ENCODE data around the gene GALNT14.

Gene GALNT14

DNA sequence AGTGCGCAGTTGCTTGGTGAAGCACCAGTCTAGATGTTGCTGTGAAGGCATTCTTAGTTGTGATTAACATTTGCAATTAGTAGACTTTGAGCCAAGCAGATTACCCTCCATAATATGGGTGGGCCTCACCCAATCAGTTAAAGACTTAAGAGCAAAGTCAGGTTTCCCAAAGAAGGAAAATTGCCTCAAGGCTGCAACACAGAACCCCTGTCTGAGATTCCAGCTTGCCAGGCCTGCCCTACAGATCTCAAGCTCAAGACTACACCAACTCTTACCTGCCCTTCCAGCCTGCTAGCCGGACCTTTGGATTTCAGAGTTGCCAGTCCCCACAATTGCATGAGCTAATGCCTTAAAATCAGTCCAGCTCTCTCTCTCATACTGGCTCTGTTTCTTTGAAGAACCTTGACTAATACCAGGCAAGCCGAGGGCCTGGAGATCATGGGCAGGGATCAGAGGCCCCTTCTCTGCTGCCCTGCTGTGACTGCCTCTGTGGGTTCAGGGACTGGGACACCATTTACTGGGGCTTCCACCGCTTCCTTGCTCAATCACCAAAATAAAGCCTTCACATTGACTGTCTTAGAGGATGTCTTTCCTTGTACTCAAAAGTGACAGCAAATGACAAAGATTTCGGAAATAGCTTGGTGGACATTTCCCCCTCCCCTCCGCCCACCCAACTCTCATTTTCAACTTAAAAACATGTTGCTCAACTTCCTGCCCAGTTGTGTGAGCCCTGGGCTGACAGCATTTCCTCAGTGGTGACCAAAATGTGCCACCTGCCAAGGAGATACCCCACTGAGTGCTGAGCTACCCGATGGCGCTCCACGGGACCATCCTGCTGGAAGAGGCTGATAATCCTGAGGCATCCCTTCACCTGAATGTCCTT lies 86.7 kb downstream of the GALNT14 start:
- H3K36me3 ChIP-seq (ENCODE audit: insufficient read depth, low read depth, low read length): no peaks in the 10 kb centered on the region
- H3K27ac ChIP-seq (ENCODE audit: low read length): no peak overlapping the region

DNA sequence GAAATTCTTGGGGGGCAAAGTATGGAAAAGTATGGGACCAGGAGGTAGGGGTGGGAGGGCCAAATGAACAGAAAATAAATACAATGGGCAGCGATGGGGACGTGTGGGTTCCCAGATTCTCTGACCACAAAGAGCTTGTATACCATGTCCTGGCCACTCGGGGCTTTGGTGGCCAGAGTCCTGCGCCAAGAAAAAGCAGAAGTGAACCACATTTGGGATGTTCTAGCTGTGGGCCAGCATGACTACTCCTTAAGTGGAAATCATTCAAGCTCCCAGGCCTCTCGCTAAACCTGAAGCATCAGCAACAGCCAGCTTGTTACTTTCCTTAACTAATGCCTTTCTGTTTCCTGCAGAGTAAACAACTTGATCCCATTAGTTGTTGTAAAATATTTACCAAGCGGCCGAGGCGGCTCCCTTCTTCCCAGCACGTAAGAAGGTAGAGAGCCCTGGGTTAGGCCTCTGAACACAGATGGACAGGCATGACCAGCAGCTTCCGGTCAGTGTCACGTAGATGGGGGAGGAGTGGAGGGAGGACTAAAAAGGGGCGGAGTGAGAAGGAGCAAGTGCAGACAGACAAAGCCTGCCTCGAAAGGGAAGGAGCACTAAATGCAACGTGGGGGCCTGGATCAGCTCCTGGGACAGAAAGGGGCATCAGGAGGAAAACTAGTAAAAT lies 88.2 kb downstream of the GALNT14 start:
- no peak overlapping the region for H3K27ac ChIP-seq (ENCODE audit: low read length)
- no peaks in the 10 kb centered on the region for H3K4me1 ChIP-seq (ENCODE audit: insufficient read depth, low read length)
- H3K9me3 ChIP-seq (ENCODE audit: insufficient read depth, low read depth, low read length): no peaks in the 10 kb centered on the region
- no peaks in the 10 kb centered on the region for H3K36me3 ChIP-seq (ENCODE audit: insufficient read depth, low read depth, low read length)
- no peak overlapping the region for H3K9ac ChIP-seq (ENCODE audit: low read depth, low read length)
- no peaks in the 10 kb centered on the region for H3K27me3 ChIP-seq (ENCODE audit: insufficient read depth, low read length)
- H3K4me3 ChIP-seq (ENCODE audit: low read length): no peak overlapping the region

More for the DNA sequence above, 86.7 kb downstream of the GALNT14 start:
- Histone ChIP-seq H3K9ac (ENCODE audit: low read depth, low read length) (no peak overlapping the region), H3K4me3 (ENCODE audit: low read length) (no peak overlapping the region), H3K27me3 (ENCODE audit: insufficient read depth, low read length) (no peaks in the 10 kb centered on the region), H3K9me3 (ENCODE audit: insufficient read depth, low read depth, low read length) (no peaks in the 10 kb centered on the region), H3K4me1 (ENCODE audit: insufficient read depth, low read length) (no peaks in the 10 kb centered on the region)

DNA sequence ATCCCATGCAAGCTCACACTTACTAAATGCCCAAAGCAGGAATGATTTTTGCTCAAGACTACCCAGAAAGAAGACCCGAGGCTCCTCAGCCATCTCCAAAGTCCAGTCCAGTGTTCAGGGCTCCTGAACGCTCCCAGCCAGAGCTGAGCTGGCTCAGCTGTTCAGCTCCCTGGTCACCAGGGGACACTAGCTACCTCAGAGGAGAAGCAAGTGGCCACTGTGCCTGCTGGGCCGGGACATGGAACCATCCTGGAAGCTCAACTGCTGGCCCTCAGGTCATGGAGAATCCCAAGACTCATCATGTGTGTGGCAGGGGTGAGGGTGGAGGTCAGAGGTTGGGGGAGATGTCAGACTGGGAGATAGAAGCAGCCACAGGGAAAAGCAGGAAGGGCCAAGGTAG lies 89.0 kb downstream of the GALNT14 start:
- Histone ChIP-seq H3K27ac (ENCODE audit: low read length) (no peak overlapping the region), H3K27me3 (ENCODE audit: insufficient read depth, low read length) (no peaks in the 10 kb centered on the region), H3K4me1 (ENCODE audit: insufficient read depth, low read length) (no peaks in the 10 kb centered on the region), H3K9me3 (ENCODE audit: insufficient read depth, low read depth, low read length) (no peaks in the 10 kb centered on the region), H3K36me3 (ENCODE audit: insufficient read depth, low read depth, low read length) (no peaks in the 10 kb centered on the region), H3K4me3 (ENCODE audit: low read length) (no peak overlapping the region), H3K9ac (ENCODE audit: low read depth, low read length) (no peak overlapping the region)

DNA sequence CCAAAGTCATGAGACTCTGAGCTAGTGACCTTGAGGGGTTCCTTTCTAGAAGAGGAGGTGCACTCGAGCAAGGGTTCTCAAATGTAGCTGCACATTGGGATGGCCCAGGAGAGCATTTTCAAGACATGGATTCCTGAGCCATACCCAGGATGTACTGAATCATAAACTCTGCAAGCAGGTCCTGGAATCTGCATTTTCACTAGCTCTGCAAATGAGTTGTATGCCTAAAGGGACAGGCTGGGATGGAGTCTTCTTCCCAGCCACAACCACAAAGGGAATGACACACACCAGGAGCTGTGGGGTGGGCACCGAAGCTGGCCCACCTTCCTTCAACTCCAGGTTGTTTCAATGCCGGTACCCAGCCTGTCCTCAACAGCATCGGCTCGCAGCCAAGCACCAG lies 90.6 kb downstream of the GALNT14 start:
- Histone ChIP-seq H3K4me1 (ENCODE audit: insufficient read depth, low read length) (peaks cover 3% of the 10 kb centered on the region; the same call in 1 of the 2 replicates), H3K9me3 (ENCODE audit: insufficient read depth, low read depth, low read length) (no peaks in the 10 kb centered on the region), H3K36me3 (ENCODE audit: insufficient read depth, low read depth, low read length) (no peaks in the 10 kb centered on the region), H3K27ac (ENCODE audit: low read length) (no peak overlapping the region), H3K9ac (ENCODE audit: low read depth, low read length) (no peak overlapping the region), H3K27me3 (ENCODE audit: insufficient read depth, low read length) (no peaks in the 10 kb centered on the region), H3K4me3 (ENCODE audit: low read length) (no peak overlapping the region)

DNA sequence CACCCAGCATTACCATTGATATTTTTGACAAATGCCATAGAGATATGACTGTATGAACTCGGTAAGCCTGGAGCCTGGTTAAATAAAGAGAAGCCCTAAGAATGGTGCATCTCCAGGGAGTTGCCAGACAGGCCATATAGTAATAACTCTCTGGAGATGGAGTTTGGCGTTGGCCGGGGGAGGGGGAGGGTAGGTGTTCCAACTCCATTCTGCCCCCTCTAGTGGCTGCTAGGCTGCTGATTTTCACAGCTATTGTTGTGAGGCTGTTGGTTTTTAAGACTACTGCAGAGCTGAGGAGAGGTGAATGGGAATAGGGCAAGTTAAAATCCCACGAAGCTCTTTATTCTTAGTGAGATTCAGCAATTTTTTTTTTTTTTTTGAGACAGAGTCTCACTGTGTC lies 99.9 kb downstream of the GALNT14 start:
- no peaks in the 10 kb centered on the region for H3K36me3 ChIP-seq (ENCODE audit: insufficient read depth, low read depth, low read length)

DNA sequence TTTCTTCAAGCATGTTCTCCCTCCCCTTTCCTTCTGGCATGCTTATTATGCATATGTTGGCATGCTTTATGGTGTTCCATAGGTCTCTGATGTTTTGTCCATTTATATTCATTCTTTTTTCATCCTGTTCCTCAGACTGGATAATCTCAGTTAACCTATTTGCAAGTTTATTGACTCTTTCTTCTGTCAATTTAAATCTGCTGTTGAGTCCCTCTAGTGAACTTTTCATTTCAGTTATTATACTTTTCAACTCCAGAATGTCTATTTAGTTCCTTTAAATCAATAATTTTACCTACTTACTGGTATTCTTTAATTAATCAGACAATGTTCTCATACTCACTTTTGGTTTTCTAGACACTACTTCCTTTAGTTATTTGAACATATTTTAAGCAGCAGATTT lies 101.2 kb downstream of the GALNT14 start:
- Histone ChIP-seq H3K4me1 (ENCODE audit: insufficient read depth, low read length) (no peaks in the 10 kb centered on the region), H3K36me3 (ENCODE audit: insufficient read depth, low read depth, low read length) (no peaks in the 10 kb centered on the region), H3K4me3 (ENCODE audit: low read length) (no peak overlapping the region), H3K9me3 (ENCODE audit: insufficient read depth, low read depth, low read length) (peaks cover 9% of the 10 kb centered on the region; the same call in 1 of the 2 replicates), H3K27me3 (ENCODE audit: insufficient read depth, low read length) (no peaks in the 10 kb centered on the region), H3K27ac (ENCODE audit: low read length) (no peak overlapping the region), H3K9ac (ENCODE audit: low read depth, low read length) (no peak overlapping the region)

More for the DNA sequence above, 99.9 kb downstream of the GALNT14 start:
- peaks cover 9% of the 10 kb centered on the region; the same call in 1 of the 2 replicates for H3K9me3 ChIP-seq (ENCODE audit: insufficient read depth, low read depth, low read length)
- H3K4me3 ChIP-seq (ENCODE audit: low read length): no peak overlapping the region
- no peak overlapping the region for H3K9ac ChIP-seq (ENCODE audit: low read depth, low read length)
- H3K27me3 ChIP-seq (ENCODE audit: insufficient read depth, low read length): no peaks in the 10 kb centered on the region
- peaks cover 3% of the 10 kb centered on the region; the same call in 1 of the 2 replicates for H3K4me1 ChIP-seq (ENCODE audit: insufficient read depth, low read length)
- no peak overlapping the region for H3K27ac ChIP-seq (ENCODE audit: low read length)

DNA sequence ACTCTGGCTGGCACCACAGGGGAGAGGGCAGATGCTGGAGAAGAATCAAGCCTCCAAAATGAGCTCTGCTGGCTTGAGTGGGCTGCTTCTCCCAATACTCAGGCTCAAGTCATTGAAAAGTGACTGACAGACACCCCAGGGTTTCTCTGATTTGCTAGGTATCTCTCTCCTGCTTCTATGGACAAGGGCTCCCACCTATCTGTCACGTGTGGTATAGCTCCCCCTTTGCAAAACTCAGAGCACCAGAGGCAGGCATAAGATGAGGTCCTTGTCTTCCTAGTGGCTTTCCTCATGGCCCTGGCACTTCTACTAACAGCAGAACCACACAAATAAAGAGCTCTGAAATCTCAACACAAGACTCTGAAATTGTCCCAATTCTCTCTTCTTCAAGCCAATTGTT lies 105.2 kb downstream of the GALNT14 start:
- Histone ChIP-seq H3K9me3 (ENCODE audit: insufficient read depth, low read depth, low read length) (peaks cover 9% of the 10 kb centered on the region; the same call in 1 of the 2 replicates), H3K27ac (ENCODE audit: low read length) (no peak overlapping the region), H3K36me3 (ENCODE audit: insufficient read depth, low read depth, low read length) (no peaks in the 10 kb centered on the region), H3K4me1 (ENCODE audit: insufficient read depth, low read length) (peaks cover 6% of the 10 kb centered on the region; the same call in 1 of the 2 replicates), H3K9ac (ENCODE audit: low read depth, low read length) (no peak overlapping the region), H3K27me3 (ENCODE audit: insufficient read depth, low read length) (no peaks in the 10 kb centered on the region), H3K4me3 (ENCODE audit: low read length) (no peak overlapping the region)

DNA sequence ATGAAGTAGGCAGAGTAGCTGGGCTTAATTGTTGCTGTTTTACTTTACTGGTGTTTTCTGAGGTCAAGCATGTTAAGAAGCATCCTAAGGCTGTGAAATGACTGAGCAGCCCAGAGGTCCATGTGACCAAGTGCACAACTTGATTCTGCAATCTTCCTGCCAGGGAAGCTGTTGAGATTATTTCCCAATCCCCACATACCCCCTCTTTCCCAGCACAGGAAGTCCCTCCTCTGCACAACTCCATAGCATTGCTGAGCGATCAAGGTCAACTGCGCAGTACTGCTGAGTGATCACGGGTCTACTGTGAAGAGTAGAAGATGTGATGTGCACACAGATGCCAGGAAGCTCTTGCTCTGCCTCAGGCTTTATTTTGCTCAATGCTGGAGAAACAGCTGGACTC lies 105.8 kb downstream of the GALNT14 start:
- H3K27ac ChIP-seq (ENCODE audit: low read length): no peak overlapping the region
- H3K36me3 ChIP-seq (ENCODE audit: insufficient read depth, low read depth, low read length): no peaks in the 10 kb centered on the region

DNA sequence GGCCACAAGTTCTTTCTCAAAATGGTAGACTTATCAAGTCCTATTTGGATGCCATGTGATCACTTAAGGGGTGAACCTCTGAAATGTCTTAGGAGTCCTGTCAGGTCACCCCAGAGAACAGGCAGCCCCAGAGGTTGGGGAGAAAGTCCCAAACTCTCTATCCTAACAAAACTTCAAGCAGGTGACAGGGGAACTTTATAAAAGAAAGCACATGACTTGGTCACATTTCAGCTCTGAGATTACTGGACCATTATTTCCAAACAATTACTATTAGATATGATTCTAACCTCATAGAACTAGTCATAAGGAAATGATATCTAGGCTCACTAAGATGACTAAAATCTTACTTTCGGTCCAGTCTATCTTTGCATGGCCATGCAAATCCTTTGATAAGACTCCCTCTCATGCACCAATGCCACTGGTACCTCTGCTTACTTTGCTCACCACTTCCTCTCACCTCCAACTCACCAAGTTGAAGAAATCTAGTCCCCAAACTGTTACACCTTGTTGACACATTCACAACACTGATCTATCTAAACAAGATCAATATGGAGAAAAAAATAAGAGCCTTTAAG lies 107.0 kb downstream of the GALNT14 start:
- Histone ChIP-seq H3K9ac (ENCODE audit: low read depth, low read length) (no peak overlapping the region), H3K27me3 (ENCODE audit: insufficient read depth, low read length) (no peaks in the 10 kb centered on the region)

More for the DNA sequence above, 105.8 kb downstream of the GALNT14 start:
- peaks cover 6% of the 10 kb centered on the region; the same call in 1 of the 2 replicates for H3K4me1 ChIP-seq (ENCODE audit: insufficient read depth, low read length)
- H3K9me3 ChIP-seq (ENCODE audit: insufficient read depth, low read depth, low read length): peaks cover 9% of the 10 kb centered on the region; the same call in 1 of the 2 replicates
- no peak overlapping the region for H3K4me3 ChIP-seq (ENCODE audit: low read length)
- H3K9ac ChIP-seq (ENCODE audit: low read depth, low read length): no peak overlapping the region
- H3K27me3 ChIP-seq (ENCODE audit: insufficient read depth, low read length): no peaks in the 10 kb centered on the region

DNA sequence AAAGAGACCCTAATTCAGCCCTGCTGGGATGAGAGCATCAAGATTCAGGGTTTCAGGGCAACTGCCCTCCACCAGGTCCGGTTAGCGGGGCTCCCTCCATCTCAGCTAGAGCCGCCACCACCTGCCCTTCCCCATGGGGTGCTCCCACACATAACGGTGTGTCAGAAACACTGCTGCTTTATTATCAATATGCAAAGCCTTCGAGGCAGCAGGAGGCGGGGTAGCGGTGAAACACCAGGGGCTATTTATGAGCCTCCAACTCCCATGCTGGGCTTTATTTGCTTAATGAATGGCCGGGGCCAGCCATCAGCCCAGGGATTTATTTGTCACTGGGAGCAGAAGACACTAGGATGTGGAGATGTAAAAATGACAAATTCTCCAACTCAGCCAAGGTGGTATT lies 109.8 kb downstream of the GALNT14 start:
- Histone ChIP-seq H3K4me1 (ENCODE audit: insufficient read depth, low read length) (peaks cover 6% of the 10 kb centered on the region; the same call in 1 of the 2 replicates), H3K27ac (ENCODE audit: low read length) (no peak overlapping the region), H3K9me3 (ENCODE audit: insufficient read depth, low read depth, low read length) (no peaks in the 10 kb centered on the region), H3K4me3 (ENCODE audit: low read length) (no peak overlapping the region), H3K9ac (ENCODE audit: low read depth, low read length) (no peak overlapping the region), H3K36me3 (ENCODE audit: insufficient read depth, low read depth, low read length) (no peaks in the 10 kb centered on the region), H3K27me3 (ENCODE audit: insufficient read depth, low read length) (no peaks in the 10 kb centered on the region)

More for the DNA sequence above, 107.0 kb downstream of the GALNT14 start:
- Histone ChIP-seq H3K27ac (ENCODE audit: low read length) (no peak overlapping the region), H3K4me3 (ENCODE audit: low read length) (no peak overlapping the region), H3K36me3 (ENCODE audit: insufficient read depth, low read depth, low read length) (no peaks in the 10 kb centered on the region), H3K9me3 (ENCODE audit: insufficient read depth, low read depth, low read length) (no peaks in the 10 kb centered on the region), H3K4me1 (ENCODE audit: insufficient read depth, low read length) (peaks cover 6% of the 10 kb centered on the region; the same call in 1 of the 2 replicates)

DNA sequence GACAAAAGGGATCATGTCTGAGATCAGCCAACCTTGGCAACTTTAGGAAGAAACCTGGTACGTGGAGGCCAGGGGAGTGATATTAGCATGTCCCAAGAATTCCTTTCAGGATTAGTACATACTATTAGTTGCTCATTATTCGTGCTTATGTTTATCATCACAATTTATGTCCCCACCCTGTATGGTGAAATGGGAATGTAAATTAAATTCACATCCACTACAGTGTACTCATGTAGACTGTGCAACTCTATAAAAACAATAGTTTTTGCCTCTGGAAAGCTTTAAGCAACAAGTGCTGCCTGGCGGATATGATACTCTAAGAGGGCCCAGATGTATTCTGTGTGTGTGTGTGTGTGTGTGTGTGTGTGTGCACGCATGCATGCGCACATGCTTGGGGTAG lies 110.7 kb downstream of the GALNT14 start:
- Histone ChIP-seq H3K4me1 (ENCODE audit: insufficient read depth, low read length) (peaks cover 6% of the 10 kb centered on the region; the same call in 1 of the 2 replicates), H3K4me3 (ENCODE audit: low read length) (no peak overlapping the region), H3K27me3 (ENCODE audit: insufficient read depth, low read length) (no peaks in the 10 kb centered on the region), H3K27ac (ENCODE audit: low read length) (no peak overlapping the region), H3K36me3 (ENCODE audit: insufficient read depth, low read depth, low read length) (no peaks in the 10 kb centered on the region), H3K9me3 (ENCODE audit: insufficient read depth, low read depth, low read length) (no peaks in the 10 kb centered on the region), H3K9ac (ENCODE audit: low read depth, low read length) (no peak overlapping the region)

Measured in iPS-20b (cell line).